HepG2 (cell line): ENCODE data around the gene ARHGEF1. TPM values are rescaled to one million over a fixed set of nuclear protein-coding genes. Genes with fewer than 3 reads are reported as not detected.

Experiments used
- EP300 ChIP-seq, 3 experiments: sonication (generic) in 1 of 3; formaldehyde crosslinking in 1 of 3; IDR thresholded peaks; 2 replicates each; pipeline versions ENCODE4 v1.5.1 to v1.6.1; 2011 to 2020; ENCODE audit warnings: low read depth in 2 of 3, low read length in 2 of 3, borderline replicate concordance in 1 of 3, improper control_type of control experiment in 1 of 3, mild to moderate bottlenecking in 1 of 3, missing genetic modification reagents in 1 of 3, moderate library complexity in 1 of 3
- MIXL1 ChIP-seq: IDR thresholded peaks from 2 replicates; pipeline ENCODE4 v1.6.1; 2016
- NONO ChIP-seq, 2 experiments: fragments of 450-650 bp in 1 of 2; sonication (generic) in 1 of 2; formaldehyde crosslinking in 1 of 2; IDR thresholded peaks in 1 of 2; conservative IDR thresholded peaks in 1 of 2; 2 replicates each; pipeline versions ENCODE4 v1.6.1 to v1.8.0; 2017 to 2022; ENCODE audit warnings: mild to moderate bottlenecking in 1 of 2, missing genetic modification reagents in 1 of 2, moderate library complexity in 1 of 2
- NR2C2 ChIP-seq: sonication (generic); formaldehyde crosslinking; IDR thresholded peaks from 2 replicates; pipeline ENCODE4 v1.4.0; 2020; ENCODE audit warnings: missing genetic modification reagents, mild to moderate bottlenecking, moderate library complexity, borderline replicate concordance
- RBFOX2 ChIP-seq: fragments of 200-400 bp; formaldehyde crosslinking; IDR thresholded peaks from 2 replicates; pipeline ENCODE4 v1.6.1; 2017; ENCODE audit warnings: low read depth, mild to moderate bottlenecking, low read length
- TCF12 ChIP-seq, 2 experiments: fragments of 450-650 bp in 1 of 2; sonication (generic) in 1 of 2; formaldehyde crosslinking in 1 of 2; IDR thresholded peaks; 2 replicates each; pipeline versions ENCODE4 v1.6.1 to v1.8.0; 2017 to 2022; ENCODE audit warnings: antibody characterized with exemption in 1 of 2, mild to moderate bottlenecking in 1 of 2, missing genetic modification reagents in 1 of 2, moderate library complexity in 1 of 2
- ZNF138 ChIP-seq: sonication (generic); formaldehyde crosslinking; IDR thresholded peaks from 2 replicates; pipeline ENCODE4 v1.5.0; 2020; ENCODE audit warnings: mild to moderate bottlenecking, low read depth, missing genetic modification reagents
- ZNF720 ChIP-seq: sonication (generic); formaldehyde crosslinking; IDR thresholded peaks from 2 replicates; pipeline ENCODE4 v1.4.0; 2020; ENCODE audit warnings: missing genetic modification reagents
- polyA plus RNA-seq, 8 experiments: library from polyadenylated mRNA; depleted of rRNA in 3 of 8; stranded (reverse) in 7 of 8; unstranded in 1 of 8; fragments of >200 nt; fragmentation: Illumina TruSeq in 4 of 8; extraction: Trizol in 4 of 8; gene quantifications; 2 replicates each; pipeline versions ENCODE4 v1.2.1 to v1.2.3, GENCODE V29; 2011 to 2016; ENCODE audit warnings: low read depth in 4 of 8, missing spikeins in 1 of 8, mixed read lengths in 1 of 8; ENCODE audit not compliant: insufficient read depth in 1 of 8
- total RNA-seq, 5 experiments: library from RNA; depleted of rRNA; stranded (reverse); fragments of >200 nt; fragmentation: Illumina TruSeq; extraction: Trizol; gene quantifications; 2 replicates each; pipeline ENCODE4 v1.2.3, GENCODE V29; 2016; ENCODE audit warnings: low read depth in 1 of 5
- TF ChIP-seq, protein P1 (sequence below): sonication (generic); formaldehyde crosslinking; IDR thresholded peaks from 2 replicates; pipeline ENCODE4 v1.4.0; 2020; ENCODE audit warnings: low read depth, missing genetic modification reagents
- TF ChIP-seq, protein P2 (sequence below): sonication (generic); formaldehyde crosslinking; IDR thresholded peaks from 2 replicates; pipeline ENCODE4 v1.9.0; 2021; ENCODE audit warnings: missing genetic modification reagents, borderline replicate concordance
- TF ChIP-seq, protein P3 (sequence below): sonication (generic); formaldehyde crosslinking; IDR thresholded peaks from 2 replicates; pipeline ENCODE4 v1.5.1; 2020; ENCODE audit warnings: missing genetic modification reagents, mild to moderate bottlenecking, borderline replicate concordance
- TF ChIP-seq, protein P4 (sequence below): sonication (generic); formaldehyde crosslinking; IDR thresholded peaks from 2 replicates; pipeline ENCODE4 v1.5.0; 2020; ENCODE audit warnings: mild to moderate bottlenecking, missing genetic modification reagents

The ARHGEF1 gene
- total and polyA plus RNA-seq, 2 of the 13 experiments (the other 11 are each of a cell fraction or from before 2014, with no cell fraction given), result 33.7 to 34.7 TPM

DNA sequence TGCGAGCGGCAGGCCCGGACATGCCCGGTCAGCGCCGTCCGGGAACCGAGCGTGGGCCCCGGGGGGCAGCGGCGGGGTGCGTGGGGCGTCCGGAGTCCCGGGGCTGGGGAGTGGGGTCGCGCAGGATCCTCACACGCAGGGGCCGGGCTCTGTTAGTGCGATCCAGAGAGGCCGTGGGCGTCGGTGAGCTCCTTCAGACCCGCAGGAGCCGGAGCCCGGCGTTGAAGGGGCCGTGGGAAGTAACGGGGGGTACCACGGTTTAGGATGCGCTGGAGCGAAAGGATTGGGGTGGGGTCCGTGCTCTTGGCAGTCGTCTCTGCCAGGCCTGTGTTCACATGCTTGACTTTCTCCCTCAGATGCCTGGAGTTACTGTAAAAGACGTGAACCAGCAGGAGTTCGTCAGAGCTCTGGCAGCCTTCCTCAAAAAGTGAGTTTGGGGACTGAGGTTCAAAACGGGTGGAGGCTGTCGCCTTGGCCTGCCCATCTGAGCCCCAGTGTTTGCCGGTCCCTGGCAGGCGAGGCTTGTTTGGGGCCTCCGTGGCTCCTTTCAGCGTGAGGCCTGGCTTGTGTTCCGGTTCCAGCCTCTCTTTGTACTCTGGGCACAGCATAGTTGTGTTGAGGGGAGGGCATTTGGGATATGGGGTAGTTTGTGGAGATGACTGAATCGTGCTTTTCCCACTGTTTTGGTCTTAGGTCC, 22.4 kb upstream of the ARHGEF1 start (continued):
- TF ChIP-seq NONO (IDR thresholded peaks at IDR 0.05) (no peak), NONO (CRISPR knock-in tag; conservative IDR thresholded peaks at IDR 0.05) (no peak), NR2C2 (CRISPR knock-in tag) (no peak), ZNF720 (CRISPR knock-in tag) (no peak), ZNF138 (CRISPR knock-in tag) (peak; percentile 8; the same call in 1 of the 2 replicates), RBFOX2 (peak; percentile 64), EP300 (IDR thresholded peaks at IDR 0.05; ENCODE audit: low read depth in 2 of 2, low read length in 2 of 2) (no peak), EP300 (CRISPR knock-in tag; IDR thresholded peaks at IDR 0.05; ENCODE audit: borderline replicate concordance) (0 out of 2 replicates have a peak, but pooled peaks have one; percentile 16), MIXL1 (CRISPR knock-in tag) (no peak), TCF12 (IDR thresholded peaks at IDR 0.05) (no peak), TCF12 (CRISPR knock-in tag; IDR thresholded peaks at IDR 0.05) (no peak)
- TF ChIP-seq, protein P1, sequence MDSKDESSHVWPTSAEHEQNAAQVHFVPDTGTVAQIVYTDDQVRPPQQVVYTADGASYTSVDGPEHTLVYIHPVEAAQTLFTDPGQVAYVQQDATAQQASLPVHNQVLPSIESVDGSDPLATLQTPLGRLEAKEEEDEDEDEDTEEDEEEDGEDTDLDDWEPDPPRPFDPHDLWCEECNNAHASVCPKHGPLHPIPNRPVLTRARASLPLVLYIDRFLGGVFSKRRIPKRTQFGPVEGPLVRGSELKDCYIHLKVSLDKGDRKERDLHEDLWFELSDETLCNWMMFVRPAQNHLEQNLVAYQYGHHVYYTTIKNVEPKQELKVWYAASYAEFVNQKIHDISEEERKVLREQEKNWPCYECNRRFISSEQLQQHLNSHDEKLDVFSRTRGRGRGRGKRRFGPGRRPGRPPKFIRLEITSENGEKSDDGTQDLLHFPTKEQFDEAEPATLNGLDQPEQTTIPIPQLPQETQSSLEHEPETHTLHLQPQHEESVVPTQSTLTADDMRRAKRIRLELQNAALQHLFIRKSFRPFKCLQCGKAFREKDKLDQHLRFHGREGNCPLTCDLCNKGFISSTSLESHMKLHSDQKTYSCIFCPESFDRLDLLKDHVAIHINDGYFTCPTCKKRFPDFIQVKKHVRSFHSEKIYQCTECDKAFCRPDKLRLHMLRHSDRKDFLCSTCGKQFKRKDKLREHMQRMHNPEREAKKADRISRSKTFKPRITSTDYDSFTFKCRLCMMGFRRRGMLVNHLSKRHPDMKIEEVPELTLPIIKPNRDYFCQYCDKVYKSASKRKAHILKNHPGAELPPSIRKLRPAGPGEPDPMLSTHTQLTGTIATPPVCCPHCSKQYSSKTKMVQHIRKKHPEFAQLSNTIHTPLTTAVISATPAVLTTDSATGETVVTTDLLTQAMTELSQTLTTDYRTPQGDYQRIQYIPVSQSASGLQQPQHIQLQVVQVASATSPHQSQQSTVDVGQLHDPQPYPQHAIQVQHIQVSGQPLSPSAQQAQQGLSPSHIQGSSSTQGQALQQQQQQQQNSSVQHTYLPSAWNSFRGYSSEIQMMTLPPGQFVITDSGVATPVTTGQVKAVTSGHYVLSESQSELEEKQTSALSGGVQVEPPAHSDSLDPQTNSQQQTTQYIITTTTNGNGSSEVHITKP (CRISPR knock-in tag), result no peak
- TF ChIP-seq, protein P2, sequence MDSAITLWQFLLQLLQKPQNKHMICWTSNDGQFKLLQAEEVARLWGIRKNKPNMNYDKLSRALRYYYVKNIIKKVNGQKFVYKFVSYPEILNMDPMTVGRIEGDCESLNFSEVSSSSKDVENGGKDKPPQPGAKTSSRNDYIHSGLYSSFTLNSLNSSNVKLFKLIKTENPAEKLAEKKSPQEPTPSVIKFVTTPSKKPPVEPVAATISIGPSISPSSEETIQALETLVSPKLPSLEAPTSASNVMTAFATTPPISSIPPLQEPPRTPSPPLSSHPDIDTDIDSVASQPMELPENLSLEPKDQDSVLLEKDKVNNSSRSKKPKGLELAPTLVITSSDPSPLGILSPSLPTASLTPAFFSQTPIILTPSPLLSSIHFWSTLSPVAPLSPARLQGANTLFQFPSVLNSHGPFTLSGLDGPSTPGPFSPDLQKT, result no peak
- TF ChIP-seq, protein P3, sequence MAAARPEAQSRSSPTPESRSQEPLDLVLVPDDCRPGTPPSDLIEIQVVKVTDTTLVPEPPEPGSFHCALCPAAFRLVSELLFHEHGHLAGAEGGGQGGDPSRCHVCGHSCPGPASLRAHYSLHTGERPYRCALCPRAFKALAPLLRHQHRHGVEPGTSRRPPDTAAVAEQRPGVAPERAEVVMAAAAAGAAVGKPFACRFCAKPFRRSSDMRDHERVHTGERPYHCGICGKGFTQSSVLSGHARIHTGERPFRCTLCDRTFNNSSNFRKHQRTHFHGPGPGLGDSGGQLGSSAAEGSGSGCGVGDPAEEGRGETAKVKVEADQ (CRISPR knock-in tag), result 0 out of 2 replicates have a peak, but pooled peaks have one; percentile 6
- TF ChIP-seq, protein P4, sequence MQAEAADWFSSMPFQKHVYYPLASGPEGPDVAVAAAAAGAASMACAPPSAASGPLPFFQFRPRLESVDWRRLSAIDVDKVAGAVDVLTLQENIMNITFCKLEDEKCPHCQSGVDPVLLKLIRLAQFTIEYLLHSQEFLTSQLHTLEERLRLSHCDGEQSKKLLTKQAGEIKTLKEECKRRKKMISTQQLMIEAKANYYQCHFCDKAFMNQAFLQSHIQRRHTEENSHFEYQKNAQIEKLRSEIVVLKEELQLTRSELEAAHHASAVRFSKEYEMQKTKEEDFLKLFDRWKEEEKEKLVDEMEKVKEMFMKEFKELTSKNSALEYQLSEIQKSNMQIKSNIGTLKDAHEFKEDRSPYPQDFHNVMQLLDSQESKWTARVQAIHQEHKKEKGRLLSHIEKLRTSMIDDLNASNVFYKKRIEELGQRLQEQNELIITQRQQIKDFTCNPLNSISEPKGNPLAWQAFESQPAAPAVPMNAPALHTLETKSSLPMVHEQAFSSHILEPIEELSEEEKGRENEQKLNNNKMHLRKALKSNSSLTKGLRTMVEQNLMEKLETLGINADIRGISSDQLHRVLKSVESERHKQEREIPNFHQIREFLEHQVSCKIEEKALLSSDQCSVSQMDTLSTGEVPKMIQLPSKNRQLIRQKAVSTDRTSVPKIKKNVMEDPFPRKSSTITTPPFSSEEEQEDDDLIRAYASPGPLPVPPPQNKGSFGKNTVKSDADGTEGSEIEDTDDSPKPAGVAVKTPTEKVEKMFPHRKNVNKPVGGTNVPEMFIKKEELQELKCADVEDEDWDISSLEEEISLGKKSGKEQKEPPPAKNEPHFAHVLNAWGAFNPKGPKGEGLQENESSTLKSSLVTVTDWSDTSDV (CRISPR knock-in tag), result 0 out of 2 replicates have a peak, but pooled peaks have one; percentile 16
